DOHH2 (cell line): ENCODE data around the gene KCNK1.

Experiments used
- H3F3A ChIP-seq: fragments of 200-600 bp; sonication (generic), shearing (Covaris generic); 2 replicates; pipeline ENCODE4 v1.6.0; 2016; ENCODE audit warnings: antibody characterized with exemption, mild to moderate bottlenecking; ENCODE audit not compliant: control insufficient read depth, insufficient read depth
- H3K27ac ChIP-seq: fragments of 200-600 bp; sonication (generic); 2 replicates; pipeline ENCODE4 v1.5.1; 2014; ENCODE audit warnings: low read depth, mild to moderate bottlenecking, low read length, moderate library complexity
- H3K27me3 ChIP-seq: fragments of 200-600 bp; sonication (generic); 2 replicates; pipeline ENCODE4 v1.6.1; 2014; ENCODE audit warnings: mild to moderate bottlenecking, low read length, mixed read lengths; ENCODE audit not compliant: control insufficient read depth
- H3K36me3 ChIP-seq: fragments of 200-600 bp; sonication (generic); 2 replicates; pipeline ENCODE4 v1.6.1; 2014; ENCODE audit warnings: mild to moderate bottlenecking, low read length, moderate library complexity, mixed read lengths; ENCODE audit not compliant: control insufficient read depth
- H3K4me1 ChIP-seq: fragments of 200-600 bp; sonication (generic); 2 replicates; pipeline ENCODE4 v1.6.1; 2014; ENCODE audit warnings: mild to moderate bottlenecking, low read length, mixed read lengths; ENCODE audit not compliant: control insufficient read depth
- H3K4me2 ChIP-seq: fragments of 200-600 bp; sonication (generic); 2 replicates; pipeline ENCODE4 v1.6.0; 2014; ENCODE audit warnings: mild to moderate bottlenecking, low read length, moderate library complexity
- H3K4me3 ChIP-seq: fragments of 200-600 bp; sonication (generic); 2 replicates; pipeline ENCODE4 v1.5.1; 2014; ENCODE audit warnings: mild to moderate bottlenecking, low read length, mixed read lengths
- H3K79me2 ChIP-seq: fragments of 200-600 bp; sonication (generic); 2 replicates; pipeline ENCODE4 v1.6.1; 2014; ENCODE audit warnings: mild to moderate bottlenecking, low read length, mixed read lengths; ENCODE audit not compliant: control insufficient read depth
- H3K9me2 ChIP-seq: fragments of 200-600 bp; sonication (generic); replicated peaks from 2 replicates; pipeline ENCODE4 v1.6.1; 2014; ENCODE audit warnings: mild to moderate bottlenecking, low read length, mixed read lengths; ENCODE audit not compliant: control insufficient read depth
- H3K9me3 ChIP-seq: fragments of 200-600 bp; sonication (generic); 2 replicates; pipeline ENCODE4 v1.6.1; 2014; ENCODE audit warnings: antibody characterized with exemption, low read length, mixed read lengths; ENCODE audit not compliant: control insufficient read depth, insufficient read depth
- H4K20me1 ChIP-seq: fragments of 200-600 bp; sonication (generic); 2 replicates; pipeline ENCODE4 v1.6.0; 2014; ENCODE audit warnings: low read depth, mild to moderate bottlenecking, antibody characterized with exemption, low read length, moderate library complexity; ENCODE audit not compliant: control insufficient read depth, insufficient read depth
- CTCF ChIP-seq: fragments of 200-600 bp; sonication (generic); IDR thresholded peaks from one replicate; pipeline ENCODE4 v1.5.1; 2014; ENCODE audit warnings: antibody characterized with exemption, mild to moderate bottlenecking, low read depth, low read length; ENCODE audit not compliant: poor library complexity, severe bottlenecking
- EZH2phosphoT487 ChIP-seq: fragments of 200-600 bp; sonication (generic); IDR thresholded peaks from 2 replicates; pipeline ENCODE4 v1.6.1; 2017; ENCODE audit warnings: borderline replicate concordance, mild to moderate bottlenecking, antibody characterized with exemption, low read length, moderate library complexity, mixed read lengths

KCNK1 gene

GRCh38 chr1:233664253-233664652 lies 50.3 kb downstream of the KCNK1 start:
- no peak overlapping the region for H3K4me2 ChIP-seq
- H3K79me2 ChIP-seq = no peaks in the 10 kb centered on the region
- no peak overlapping the region for H3K4me3 ChIP-seq
- H3K27me3 ChIP-seq = no peaks in the 10 kb centered on the region
- TF ChIP-seq CTCF (no peak), EZH2phosphoT487 (no peak)
- H3K27ac ChIP-seq = no peak overlapping the region
- H3K4me1 ChIP-seq = no peaks in the 10 kb centered on the region
- no peaks in the 10 kb centered on the region for H3F3A ChIP-seq
- H4K20me1 ChIP-seq = no peaks in the 10 kb centered on the region
- no peaks in the 10 kb centered on the region for H3K9me2 ChIP-seq
- no peaks in the 10 kb centered on the region for H3K9me3 ChIP-seq
- H3K36me3 ChIP-seq = no peaks in the 10 kb centered on the region

- Histone ChIP-seq H3K79me2 (no peaks in the 10 kb centered on the region), H3K27ac (no peak overlapping the region), H3K36me3 (no peaks in the 10 kb centered on the region), H4K20me1 (no peaks in the 10 kb centered on the region), H3K4me2 (no peak overlapping the region), H3F3A (no peaks in the 10 kb centered on the region), H3K4me1 (no peaks in the 10 kb centered on the region), H3K27me3 (no peaks in the 10 kb centered on the region), H3K9me3 (no peaks in the 10 kb centered on the region), H3K4me3 (no peak overlapping the region), H3K9me2 (no peaks in the 10 kb centered on the region)
- TF ChIP-seq EZH2phosphoT487 = no peak
- no peak for TF ChIP-seq CTCF
These were observed 51.1 kb downstream of the KCNK1 start for GRCh38 chr1:233664804-233665574.

GRCh38 chr1:233665575-233666270 lies 51.8 kb downstream of the KCNK1 start:
- Histone ChIP-seq H3K4me3 (no peak overlapping the region), H3K9me3 (no peaks in the 10 kb centered on the region), H3K27me3 (no peaks in the 10 kb centered on the region), H3K36me3 (no peaks in the 10 kb centered on the region), H3F3A (no peaks in the 10 kb centered on the region), H3K4me2 (no peak overlapping the region), H3K9me2 (no peaks in the 10 kb centered on the region), H3K27ac (no peak overlapping the region), H4K20me1 (no peaks in the 10 kb centered on the region), H3K79me2 (no peaks in the 10 kb centered on the region), H3K4me1 (no peaks in the 10 kb centered on the region)
- no peak for TF ChIP-seq EZH2phosphoT487
- no peak for TF ChIP-seq CTCF
